Ammon's horn (tissue), 1 donor: Measurements from ENCODE around the gene ARHGEF4.

Source experiments
- DNase-seq: peaks from one replicate; pipeline ENCODE4 v3.0.0-alpha.2; 2016; ENCODE audit warnings: low spot score

ARHGEF4 gene

GRCh38 chr2:130834091-130834930, 2.4 kb upstream of the ARHGEF4 start:
- no peak for DNase-seq

GRCh38 chr2:130834931-130835765, 1.6 kb upstream of the ARHGEF4 start:
- DNase-seq: no peak

- no peak for DNase-seq
These were observed 1.0 kb upstream of the ARHGEF4 start for GRCh38 chr2:130835766-130836015.

- DNase-seq: no peak
These were observed 579 bp downstream of the ARHGEF4 start for GRCh38 chr2:130837175-130837810.

- no peak for DNase-seq
These were observed 1.3 kb downstream of the ARHGEF4 start for GRCh38 chr2:130837811-130838565.

- no peak for DNase-seq
These were observed 2.5 kb downstream of the ARHGEF4 start for GRCh38 chr2:130839011-130839780.

- DNase-seq: no peak
These were observed 3.8 kb downstream of the ARHGEF4 start for GRCh38 chr2:130840506-130840905.

GRCh38 chr2:130841741-130842365, 5.1 kb downstream of the ARHGEF4 start:
- DNase-seq: no peak

- DNase-seq: no peak
These were observed 6.1 kb downstream of the ARHGEF4 start for GRCh38 chr2:130842770-130843169.

GRCh38 chr2:130843321-130843985, 6.7 kb downstream of the ARHGEF4 start:
- DNase-seq: no peak

- DNase-seq: no peak
These were observed 7.4 kb downstream of the ARHGEF4 start for GRCh38 chr2:130844161-130844560.

- no peak for DNase-seq
These were observed 8.9 kb downstream of the ARHGEF4 start for GRCh38 chr2:130845505-130846085.

GRCh38 chr2:130846233-130846632, 9.5 kb downstream of the ARHGEF4 start:
- no peak for DNase-seq

GRCh38 chr2:130846686-130847375, 10.1 kb downstream of the ARHGEF4 start:
- DNase-seq: no peak

GRCh38 chr2:130847776-130848525, 11.2 kb downstream of the ARHGEF4 start:
- no peak for DNase-seq

GRCh38 chr2:130848526-130849210, 12.0 kb downstream of the ARHGEF4 start:
- no peak for DNase-seq

GRCh38 chr2:130849896-130850787, 13.4 kb downstream of the ARHGEF4 start:
- no peak for DNase-seq
